COLO829 (cell line): ENCODE measurements around the gene CALML4.
"Not testable (repeated sequence)": the region's sequence is repeated elsewhere in the genome, so short reads cannot be mapped to it uniquely, and the experiment has no call there.

ENCODE experiments used
- DNase-seq: peaks from one replicate; pipeline ENCODE4 v3.0.0; 2012; ENCODE audit warnings: low spot score

Gene CALML4

GRCh38 chr15:68204776-68205557 is at the start of gene CALML4:
CALML4 (minus strand) TSS chr15:68205332; CDS start chr15:68205247, 85 bp downstream.
- DNase-seq = no peak

- peak; percentile 66 for DNase-seq
These were observed 47.9 kb upstream of the CALML4 start for GRCh38 chr15:68252925-68253534.

GRCh38 chr15:68249058-68249713 is 44.1 kb upstream of the CALML4 start:
- DNase-seq = no peak

GRCh38 chr15:68244235-68244634 is 39.1 kb upstream of the CALML4 start:
- DNase-seq = no peak

GRCh38 chr15:68241088-68241935 is 36.2 kb upstream of the CALML4 start:
- no peak for DNase-seq

- DNase-seq = no peak
These were observed 33.9 kb upstream of the CALML4 start for GRCh38 chr15:68239025-68239424.

GRCh38 chr15:68235022-68235421 is 29.9 kb upstream of the CALML4 start:
- no peak for DNase-seq

- not testable (repeated sequence) for DNase-seq
These were observed 29.4 kb upstream of the CALML4 start for GRCh38 chr15:68234520-68234919.

- no peak for DNase-seq
These were observed 28.9 kb upstream of the CALML4 start for GRCh38 chr15:68234060-68234459.

- DNase-seq = no peak
These were observed 27.8 kb upstream of the CALML4 start for GRCh38 chr15:68232937-68233336.

- DNase-seq = no peak
These were observed 27.3 kb upstream of the CALML4 start for GRCh38 chr15:68232449-68232848.

GRCh38 chr15:68231102-68231818 is 26.1 kb upstream of the CALML4 start:
- DNase-seq = no peak

- DNase-seq = no peak
These were observed 25.3 kb upstream of the CALML4 start for GRCh38 chr15:68230157-68231100.

- DNase-seq = peak; percentile 69
These were observed 24.4 kb upstream of the CALML4 start, which contains the start of gene CLN6 for GRCh38 chr15:68229386-68230156. CLN6 (minus strand) TSS chr15:68229728; CDS start chr15:68229584, 144 bp downstream.

- DNase-seq = no peak
These were observed 23.8 kb upstream of the CALML4 start for GRCh38 chr15:68228971-68229385.

GRCh38 chr15:68228143-68228970 is 23.2 kb upstream of the CALML4 start:
- no peak for DNase-seq

- no peak for DNase-seq
These were observed 22.6 kb upstream of the CALML4 start for GRCh38 chr15:68227643-68228142.

- DNase-seq = not testable (repeated sequence)
These were observed 20.3 kb upstream of the CALML4 start for GRCh38 chr15:68225442-68225841.
